Trophoblast cell (in vitro differentiated cells and primary cell): Measurements from ENCODE around the gene AGMO.

ENCODE experiments used
- DNase-seq, 2 donors: peaks; one replicate each; pipeline ENCODE4 v3.0.0-alpha.2; 2016
- H2AFZ ChIP-seq: 2 replicates; pipeline ENCODE4 v1.6.1; 2013; ENCODE audit warnings: low read length, moderate library complexity, mild to moderate bottlenecking; ENCODE audit not compliant: insufficient read depth, poor library complexity
- H2AK5ac ChIP-seq: 2 replicates; pipeline ENCODE4 v1.6.1; 2013; ENCODE audit warnings: mild to moderate bottlenecking, low read length
- H2BK120ac ChIP-seq: 2 replicates; pipeline ENCODE4 v1.6.1; 2013; ENCODE audit warnings: low read length, mild to moderate bottlenecking, moderate library complexity; ENCODE audit not compliant: insufficient read depth, poor library complexity
- H2BK12ac ChIP-seq: 2 replicates; pipeline ENCODE4 v1.6.1; 2013; ENCODE audit warnings: mild to moderate bottlenecking, low read length, moderate library complexity
- H2BK5ac ChIP-seq: 2 replicates; pipeline ENCODE4 v1.6.1; 2013; ENCODE audit warnings: low read length, low read depth, moderate library complexity, mild to moderate bottlenecking; ENCODE audit not compliant: poor library complexity
- H3K14ac ChIP-seq: 2 replicates; pipeline ENCODE4 v1.6.1; 2013; ENCODE audit warnings: mild to moderate bottlenecking, low read length
- H3K18ac ChIP-seq: 2 replicates; pipeline ENCODE4 v1.6.1; 2013; ENCODE audit warnings: mild to moderate bottlenecking, low read length
- H3K23ac ChIP-seq: 2 replicates; pipeline ENCODE4 v1.6.1; 2013; ENCODE audit warnings: low read length
- H3K27ac ChIP-seq: 2 replicates; pipeline ENCODE4 v1.5.1; 2013; ENCODE audit warnings: low read depth, mild to moderate bottlenecking, inconsistent platforms, low read length, moderate library complexity
- H3K27me3 ChIP-seq: 2 replicates; pipeline ENCODE4 v1.6.1; 2013; ENCODE audit warnings: inconsistent platforms, mild to moderate bottlenecking, low read length, moderate library complexity; ENCODE audit not compliant: insufficient read depth
- H3K36me3 ChIP-seq, 2 experiments: 1 replicate in 1 of 2; 2 replicates in 1 of 2; pipeline ENCODE4 v1.6.1; 2013; ENCODE audit warnings: low read length in 2 of 2, mild to moderate bottlenecking in 2 of 2, moderate library complexity in 1 of 2; ENCODE audit not compliant: insufficient read depth in 2 of 2, control insufficient read depth in 1 of 2
- H3K4ac ChIP-seq: 2 replicates; pipeline ENCODE4 v1.6.1; 2013; ENCODE audit warnings: low read depth, mild to moderate bottlenecking, low read length, moderate library complexity
- H3K4me1 ChIP-seq, 2 experiments: 1 replicate in 1 of 2; 2 replicates in 1 of 2; pipeline ENCODE4 v1.6.1; 2013; ENCODE audit warnings: low read length in 2 of 2, mild to moderate bottlenecking in 2 of 2, moderate library complexity in 1 of 2; ENCODE audit not compliant: insufficient read depth in 2 of 2, control insufficient read depth in 1 of 2
- H3K4me2 ChIP-seq: 2 replicates; pipeline ENCODE4 v1.6.1; 2013; ENCODE audit warnings: inconsistent platforms, mild to moderate bottlenecking, low read length, moderate library complexity
- H3K4me3 ChIP-seq: 2 replicates; pipeline ENCODE4 v1.5.1; 2013; ENCODE audit warnings: mild to moderate bottlenecking, low read depth, low read length, inconsistent platforms
- H3K79me1 ChIP-seq: one replicate; pipeline ENCODE4 v1.6.1; 2013; ENCODE audit warnings: low read length
- H3K79me2 ChIP-seq: 2 replicates; pipeline ENCODE4 v1.6.1; 2013; ENCODE audit warnings: low read length, mild to moderate bottlenecking; ENCODE audit not compliant: control insufficient read depth, insufficient read depth, poor library complexity
- H3K9ac ChIP-seq: 2 replicates; pipeline ENCODE4 v1.6.1; 2013; ENCODE audit warnings: mild to moderate bottlenecking, low read length
- H3K9me3 ChIP-seq: 2 replicates; pipeline ENCODE4 v1.6.1; 2013; ENCODE audit warnings: low read depth, mild to moderate bottlenecking, control low read depth, inconsistent platforms, low read length; ENCODE audit not compliant: insufficient read depth
- H4K12ac ChIP-seq: 2 replicates; pipeline ENCODE4 v1.6.1; 2013; ENCODE audit warnings: low read depth, mild to moderate bottlenecking, low read length, moderate library complexity
- H4K8ac ChIP-seq: 2 replicates; pipeline ENCODE4 v1.6.1; 2013; ENCODE audit warnings: low read depth, mild to moderate bottlenecking, low read length, moderate library complexity
- H4K91ac ChIP-seq: one replicate; pipeline ENCODE4 v1.6.1; 2013; ENCODE audit warnings: low read depth, mild to moderate bottlenecking, low read length, moderate library complexity
- WGBS: extraction: QIAGEN DNeasy Blood & Tissue Kit; methylation state at CpG from one replicate; pipeline ENCODE4 v1.1.7; 2013; ENCODE audit warnings: missing lambda C conversion rate; ENCODE audit not compliant: insufficient read length, insufficient coverage; ENCODE audit errors: extremely low coverage; 5-methylcytosine and 5-hydroxymethylcytosine counted together

Gene AGMO

DNA sequence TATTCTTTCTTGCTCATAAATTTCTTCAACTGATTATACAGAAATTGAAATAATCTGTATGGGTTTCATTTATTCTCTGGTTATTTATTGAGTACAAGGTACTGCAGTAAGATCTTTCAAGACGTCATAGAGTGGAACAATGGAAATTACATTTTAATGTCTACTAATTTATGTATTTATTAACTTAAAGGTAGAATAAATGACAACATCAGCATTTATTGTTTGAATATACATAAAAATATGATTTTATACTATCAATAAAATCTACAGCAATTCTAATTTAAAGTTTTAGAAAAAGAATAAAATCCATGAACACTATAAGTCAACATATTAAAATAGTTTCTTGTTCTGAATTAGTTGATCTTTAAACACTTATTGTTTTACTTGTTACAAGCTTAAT lies 158.5 kb downstream of the AGMO start:
- no peak overlapping the region for H3K27ac ChIP-seq
- WGBS, result no CpG with 5 or more reads among the region's 1 CpG
- no peaks in the 10 kb centered on the region for H3K79me1 ChIP-seq

DNA sequence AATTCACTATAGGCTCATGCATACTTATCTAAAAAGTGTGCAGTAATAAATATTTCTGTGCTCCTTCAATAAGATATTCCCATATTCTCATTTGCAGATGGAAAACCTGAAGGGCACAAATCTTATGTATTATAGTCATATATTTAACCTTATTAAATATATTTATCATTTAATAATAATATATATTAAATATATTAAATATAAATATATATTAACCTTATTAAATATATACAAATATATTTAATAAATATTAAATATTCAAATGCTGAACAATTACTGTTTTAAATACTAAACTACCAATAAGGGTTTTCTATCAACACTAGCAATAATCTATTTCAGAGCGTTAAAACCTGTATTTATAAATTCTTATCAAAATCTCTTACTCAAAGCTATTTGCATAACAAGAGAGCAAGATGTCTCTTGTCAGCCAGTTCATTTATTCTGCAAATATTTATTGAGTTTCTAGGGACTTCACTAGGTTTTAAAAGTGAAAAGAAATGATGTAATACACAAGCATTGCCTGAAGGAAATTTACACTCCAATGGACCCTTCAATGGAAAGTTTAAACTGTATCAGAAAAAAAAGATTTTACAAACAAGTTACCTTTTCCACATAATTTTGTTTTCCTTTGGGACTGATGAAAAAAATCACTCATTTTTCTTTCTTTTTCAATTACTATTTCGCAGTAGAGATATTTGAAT lies 159.2 kb downstream of the AGMO start:
- no peaks in the 10 kb centered on the region for H3K36me3 ChIP-seq
- no peak overlapping the region for H2BK12ac ChIP-seq
- no peak overlapping the region for H4K91ac ChIP-seq
- H2AFZ ChIP-seq, result no peak overlapping the region
- H2BK5ac ChIP-seq, result no peak overlapping the region
- no peak overlapping the region for H3K4me3 ChIP-seq
- no peak overlapping the region for H3K9ac ChIP-seq
- no peaks in the 10 kb centered on the region for H3K79me1 ChIP-seq
- no peak overlapping the region for H3K4ac ChIP-seq
- H3K79me2 ChIP-seq, result no peaks in the 10 kb centered on the region
- DNase-seq, result no peak
- no peak overlapping the region for H2BK120ac ChIP-seq
- no CpG with 5 or more reads among the region's 2 CpGs for WGBS
- H3K14ac ChIP-seq, result no peak overlapping the region
- H3K4me2 ChIP-seq, result no peak overlapping the region
- H2AK5ac ChIP-seq, result no peak overlapping the region
- H4K8ac ChIP-seq, result no peak overlapping the region
- H3K4me1 ChIP-seq, result no peaks in the 10 kb centered on the region
- no peak overlapping the region for H3K23ac ChIP-seq
- no peak overlapping the region for H3K18ac ChIP-seq
- no peak overlapping the region for H4K12ac ChIP-seq
- H3K9me3 ChIP-seq, result no peaks in the 10 kb centered on the region
- H3K27me3 ChIP-seq, result no peaks in the 10 kb centered on the region
- no peak overlapping the region for H3K27ac ChIP-seq

More for the DNA sequence above, 158.5 kb downstream of the AGMO start:
- Histone ChIP-seq H3K9me3 (no peaks in the 10 kb centered on the region), H3K4me2 (no peak overlapping the region), H3K23ac (no peak overlapping the region), H2AK5ac (no peak overlapping the region), H4K91ac (no peak overlapping the region), H3K79me2 (no peaks in the 10 kb centered on the region), H2BK12ac (no peak overlapping the region), H3K18ac (no peak overlapping the region), H3K4me3 (no peak overlapping the region), H2BK5ac (no peak overlapping the region), H3K36me3 (no peaks in the 10 kb centered on the region), H2BK120ac (no peak overlapping the region), H4K12ac (no peak overlapping the region), H3K9ac (no peak overlapping the region), H3K4me1 (no peaks in the 10 kb centered on the region), H4K8ac (no peak overlapping the region), H2AFZ (no peak overlapping the region), H3K14ac (no peak overlapping the region), H3K4ac (no peak overlapping the region), H3K27me3 (no peaks in the 10 kb centered on the region)
- DNase-seq, result no peak

DNA sequence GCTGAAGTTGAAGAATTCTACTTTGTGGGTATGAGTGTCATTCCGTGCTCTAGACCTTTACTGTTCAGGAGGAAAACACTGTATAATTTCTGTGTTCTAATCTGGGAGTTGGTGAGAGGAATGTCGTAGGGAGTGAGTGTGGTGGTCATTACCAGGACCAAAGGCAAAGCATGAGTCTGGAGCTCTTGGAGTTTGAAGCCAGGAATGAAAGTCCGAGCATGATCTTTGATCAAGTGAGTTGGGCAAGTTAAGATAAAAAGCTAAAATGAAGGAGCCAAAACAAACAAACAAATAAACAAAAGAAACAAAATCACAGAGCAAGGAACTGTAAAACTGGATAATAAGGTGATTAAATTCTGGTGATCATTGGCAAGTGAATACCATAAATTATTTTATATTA lies 161.4 kb downstream of the AGMO start:
- Histone ChIP-seq H4K91ac (no peak overlapping the region), H3K23ac (no peak overlapping the region), H3K79me1 (no peaks in the 10 kb centered on the region), H4K12ac (no peak overlapping the region), H2AFZ (no peak overlapping the region), H3K27ac (no peak overlapping the region), H3K9me3 (peaks cover 3% of the 10 kb centered on the region), H3K4ac (no peak overlapping the region), H2AK5ac (no peak overlapping the region), H3K4me1 (no peaks in the 10 kb centered on the region), H3K4me3 (no peak overlapping the region), H3K27me3 (no peaks in the 10 kb centered on the region), H3K79me2 (no peaks in the 10 kb centered on the region), H3K4me2 (no peak overlapping the region), H4K8ac (no peak overlapping the region), H3K9ac (no peak overlapping the region), H2BK12ac (no peak overlapping the region), H2BK5ac (no peak overlapping the region), H2BK120ac (no peak overlapping the region), H3K14ac (no peak overlapping the region), H3K36me3 (no peaks in the 10 kb centered on the region), H3K18ac (no peak overlapping the region)
- no CpG with 5 or more reads among the region's 3 CpGs for WGBS
- no peak for DNase-seq

DNA sequence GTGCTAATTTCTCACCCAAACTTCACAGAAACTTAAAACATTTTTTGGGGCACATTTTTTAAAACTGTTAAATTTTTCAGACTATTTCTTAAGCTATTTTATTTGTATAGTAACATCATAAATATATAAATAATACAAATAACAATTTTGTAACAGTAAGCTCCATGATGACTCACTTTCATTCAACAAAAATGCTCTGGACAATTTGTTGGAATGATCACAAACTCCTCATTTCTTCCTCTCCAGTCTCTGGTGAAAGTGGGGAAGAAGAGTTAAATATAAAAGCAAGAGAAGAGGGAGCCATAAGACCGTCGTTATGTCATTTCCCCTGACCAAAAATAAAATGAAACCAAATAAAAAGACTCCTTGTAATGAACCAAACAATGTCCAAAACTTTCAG lies 162.4 kb downstream of the AGMO start:
- H3K9ac ChIP-seq, result no peak overlapping the region
- no peak overlapping the region for H4K12ac ChIP-seq
- no CpG with 5 or more reads among the region's 2 CpGs for WGBS
- no peaks in the 10 kb centered on the region for H3K27me3 ChIP-seq
- H4K8ac ChIP-seq, result no peak overlapping the region
- no peaks in the 10 kb centered on the region for H3K36me3 ChIP-seq
- H3K27ac ChIP-seq, result no peak overlapping the region
- H3K79me1 ChIP-seq, result no peaks in the 10 kb centered on the region
- H4K91ac ChIP-seq, result no peak overlapping the region
- no peak overlapping the region for H3K18ac ChIP-seq
- H2AFZ ChIP-seq, result no peak overlapping the region
- DNase-seq, result no peak
- no peak overlapping the region for H2BK120ac ChIP-seq
- H2BK12ac ChIP-seq, result no peak overlapping the region
- no peak overlapping the region for H2AK5ac ChIP-seq
- H3K4me1 ChIP-seq, result no peaks in the 10 kb centered on the region
- H3K23ac ChIP-seq, result no peak overlapping the region
- H2BK5ac ChIP-seq, result no peak overlapping the region
- H3K14ac ChIP-seq, result no peak overlapping the region
- H3K9me3 ChIP-seq, result peaks cover 3% of the 10 kb centered on the region
- H3K4me2 ChIP-seq, result no peak overlapping the region
- no peaks in the 10 kb centered on the region for H3K79me2 ChIP-seq
- no peak overlapping the region for H3K4me3 ChIP-seq
- no peak overlapping the region for H3K4ac ChIP-seq
